WTC11 (cell line): ENCODE measurements around the gene CISH.

Source experiments
- ATF2 ChIP-seq: sonication (generic); formaldehyde crosslinking; IDR thresholded peaks from 2 replicates; pipeline ENCODE4 v1.8.1; 2022; ENCODE audit warnings: low read depth, missing genetic modification reagents, borderline replicate concordance
- CTCF ChIP-seq: fragments of 200-600 bp; IDR thresholded peaks from 2 replicates; pipeline ENCODE4 v1.8.0; 2022; ENCODE audit warnings: antibody characterized with exemption
- ELF4 ChIP-seq: sonication (generic); formaldehyde crosslinking; IDR thresholded peaks from 2 replicates; pipeline ENCODE4 v1.8.1; 2022; ENCODE audit warnings: low read depth, mild to moderate bottlenecking, moderate library complexity, missing genetic modification reagents
- ESRRA ChIP-seq: sonication (generic); formaldehyde crosslinking; IDR thresholded peaks from 2 replicates; pipeline ENCODE4 v1.8.1; 2022; ENCODE audit warnings: mild to moderate bottlenecking, missing genetic modification reagents, borderline replicate concordance
- FOXJ3 ChIP-seq: sonication (generic); formaldehyde crosslinking; IDR thresholded peaks from 2 replicates; pipeline ENCODE4 v1.9.0; 2021; ENCODE audit warnings: missing genetic modification reagents, mild to moderate bottlenecking, borderline replicate concordance
- HMGXB4 ChIP-seq: sonication (generic); formaldehyde crosslinking; IDR thresholded peaks from 2 replicates; pipeline ENCODE4 v1.8.1; 2023; ENCODE audit warnings: mild to moderate bottlenecking, moderate library complexity, missing genetic modification reagents
- IRF2 ChIP-seq: sonication (generic); formaldehyde crosslinking; IDR thresholded peaks from 2 replicates; pipeline ENCODE4 v1.8.0; 2022; ENCODE audit warnings: low read depth, missing genetic modification reagents, borderline replicate concordance
- MAX ChIP-seq: sonication (generic); formaldehyde crosslinking; IDR thresholded peaks from 2 replicates; pipeline ENCODE4 v1.8.0; 2022; ENCODE audit warnings: mild to moderate bottlenecking, missing genetic modification reagents
- SMAD3 ChIP-seq: sonication (generic); formaldehyde crosslinking; IDR thresholded peaks from 2 replicates; pipeline ENCODE4 v1.8.0; 2022; ENCODE audit warnings: missing genetic modification reagents, mild to moderate bottlenecking, borderline replicate concordance
- ZNF281 ChIP-seq: sonication (generic); formaldehyde crosslinking; IDR thresholded peaks from 2 replicates; pipeline ENCODE4 v1.8.0; 2023; ENCODE audit warnings: mild to moderate bottlenecking, missing genetic modification reagents
- ZNF512 ChIP-seq: sonication (generic); formaldehyde crosslinking; IDR thresholded peaks from 2 replicates; pipeline ENCODE4 v1.8.1; 2022; ENCODE audit warnings: missing genetic modification reagents, borderline replicate concordance

- TF ChIP-seq ATF2 (CRISPR knock-in tag) (no peak), ESRRA (CRISPR knock-in tag) (no peak), CTCF (no peak), ELF4 (CRISPR knock-in tag) (no peak), ZNF281 (CRISPR knock-in tag) (no peak), FOXJ3 (CRISPR knock-in tag) (no peak), IRF2 (no peak), SMAD3 (CRISPR knock-in tag) (no peak), ZNF512 (CRISPR knock-in tag) (no peak), MAX (CRISPR knock-in tag) (no peak), HMGXB4 (CRISPR knock-in tag) (no peak)
These were observed 45.0 kb upstream of the CISH start for GRCh38 chr3:50656417-50657195.
